A549 treated with ZK216348 at 1 μM for 4 hours (cell line): Measurements from ENCODE around the gene PCDHGB2. TPM values are rescaled to one million over a fixed set of nuclear protein-coding genes. Genes with fewer than 3 reads are reported as not detected.

Experiments used
- total RNA-seq: library from RNA; stranded (reverse); fragments of 200-300 nt; extraction: Qiagen RNA extraction; gene quantifications from 5 replicates; pipeline ENCODE4 v1.2.3, GENCODE V29; 2022; ENCODE audit warnings: low read depth

PCDHGB2 gene
- total RNA-seq, 1 experiment from 2014 or later = 0.15 TPM

GRCh38 chr5:141397756-141398551 lies 38.2 kb downstream of the PCDHGB2 start, which contains the start of gene PCDHGB5:
TSS of gene PCDHGB5 (plus strand) at chr5:141397947. CDS start at chr5:141398128, 181 bp downstream.

GRCh38 chr5:141402553-141403243 lies 42.9 kb downstream of the PCDHGB2 start, which contains the start of gene PCDHGA9:
TSS of gene PCDHGA9 (plus strand) at chr5:141402778. CDS start at chr5:141402953, 175 bp downstream.

GRCh38 chr5:141407790-141408505 lies 48.2 kb downstream of the PCDHGB2 start, which contains the start of gene PCDHGB6:
TSS of gene PCDHGB6 (plus strand) at chr5:141408021. CDS start at chr5:141408203, 182 bp downstream.

Other genes with a start within 250 kb of the PCDHGB2 start
- gene PCDHB4, start 238.2 kb upstream of the PCDHGB2 start, total RNA-seq = 0.06 to 0.12 TPM (median 0.09 TPM) in 4 of 5 replicates, not detected in the other
- 1.2 to 2.1 TPM (median 1.4 TPM) in 5 replicates for gene PCDHB5, start 224.8 kb upstream of the PCDHGB2 start, total RNA-seq
- 0.62 to 1.1 TPM (median 0.85 TPM) in 5 replicates for gene PCDHB6, start 209.9 kb upstream of the PCDHGB2 start, total RNA-seq
- 0.06 TPM in 1 of 5 replicates, not detected in the others for gene PCDHB7, start 187.3 kb upstream of the PCDHGB2 start, total RNA-seq
- gene PCDHB8, start 182.2 kb upstream of the PCDHGB2 start, total RNA-seq = 0.20 to 0.40 TPM (median 0.37 TPM) in 4 of 5 replicates, not detected in the other
- gene PCDHB16, start 177.6 kb upstream of the PCDHGB2 start, total RNA-seq = 0.05 to 0.11 TPM (median 0.05 TPM) in 3 of 5 replicates, not detected in the others
- not detected in 5 replicates for gene PCDHB9, start 172.8 kb upstream of the PCDHGB2 start, total RNA-seq
- gene PCDHB10, start 167.6 kb upstream of the PCDHGB2 start, total RNA-seq = not detected in 5 replicates
- gene PCDHB11, start 160.4 kb upstream of the PCDHGB2 start, total RNA-seq = 0.05 to 0.20 TPM (median 0.08 TPM) in 4 of 5 replicates, not detected in the other
- not detected in 5 replicates for gene PCDHB12, start 151.3 kb upstream of the PCDHGB2 start, total RNA-seq
- 0.06 to 0.20 TPM (median 0.08 TPM) in 4 of 5 replicates, not detected in the other for gene PCDHB13, start 146.1 kb upstream of the PCDHGB2 start, total RNA-seq
- 0.11 to 0.13 TPM in 2 of 5 replicates, not detected in the others for gene PCDHB14, start 136.7 kb upstream of the PCDHGB2 start, total RNA-seq
- gene PCDHB15, start 114.6 kb upstream of the PCDHGB2 start, total RNA-seq = 0.09 to 0.14 TPM in 2 of 5 replicates, not detected in the others
- not detected in 5 replicates for gene SLC25A2, start 55.9 kb upstream of the PCDHGB2 start, total RNA-seq
- 59.2 to 89.1 TPM (median 72.2 TPM) in 5 replicates for gene TAF7, start 39.2 kb upstream of the PCDHGB2 start, total RNA-seq
- gene PCDHGA1, start 29.5 kb upstream of the PCDHGB2 start, total RNA-seq = 0.22 to 0.40 TPM (median 0.30 TPM) in 5 replicates
- 0.37 to 0.79 TPM (median 0.54 TPM) in 5 replicates for gene PCDHGA2, start 21.2 kb upstream of the PCDHGB2 start, total RNA-seq
- gene PCDHGA3, start 16.2 kb upstream of the PCDHGB2 start, total RNA-seq = not detected in 5 replicates
- 1.1 to 1.9 TPM (median 1.8 TPM) in 5 replicates for gene PCDHGB1, start 9.9 kb upstream of the PCDHGB2 start, total RNA-seq
- gene PCDHGA4, start 5.0 kb upstream of the PCDHGB2 start, total RNA-seq = 0.11 to 0.23 TPM (median 0.17 TPM) in 5 replicates
- 0.09 to 0.21 TPM (median 0.18 TPM) in 5 replicates for gene PCDHGA5, start 4.2 kb downstream of the PCDHGB2 start, total RNA-seq
- 0.12 to 0.29 TPM (median 0.27 TPM) in 5 replicates for gene PCDHGB3, start 10.2 kb downstream of the PCDHGB2 start, total RNA-seq
- 0.05 to 0.29 TPM (median 0.20 TPM) in 5 replicates for gene PCDHGA6, start 13.9 kb downstream of the PCDHGB2 start, total RNA-seq
- gene PCDHGA7, start 22.7 kb downstream of the PCDHGB2 start, total RNA-seq = 0.77 to 1.0 TPM (median 0.98 TPM) in 5 replicates
- 0.74 to 1.1 TPM (median 0.90 TPM) in 5 replicates for gene PCDHGB4, start 27.7 kb downstream of the PCDHGB2 start, total RNA-seq
- gene PCDHGA8, start 32.6 kb downstream of the PCDHGB2 start, total RNA-seq = 0.02 to 0.06 TPM (median 0.04 TPM) in 3 of 5 replicates, not detected in the others
- 1.9 to 2.5 TPM (median 2.1 TPM) in 5 replicates for gene PCDHGB5, start 38.0 kb downstream of the PCDHGB2 start, total RNA-seq
- 0.09 TPM in 1 of 5 replicates, not detected in the others for gene PCDHGA9, start 42.8 kb downstream of the PCDHGB2 start, total RNA-seq
- 0.07 to 0.12 TPM (median 0.08 TPM) in 4 of 5 replicates, not detected in the other for gene PCDHGB6, start 48.0 kb downstream of the PCDHGB2 start, total RNA-seq
- not detected in 5 replicates for gene PCDHGA10, start 53.0 kb downstream of the PCDHGB2 start, total RNA-seq
- 0.05 to 0.08 TPM (median 0.06 TPM) in 3 of 5 replicates, not detected in the others for gene PCDHGB7, start 57.7 kb downstream of the PCDHGB2 start, total RNA-seq
- gene PCDHGA11, start 61.1 kb downstream of the PCDHGB2 start, total RNA-seq = 0.05 to 0.07 TPM in 2 of 5 replicates, not detected in the others
- not detected in 5 replicates for gene PCDHGA12, start 70.5 kb downstream of the PCDHGB2 start, total RNA-seq
- 5.1 to 7.1 TPM (median 6.4 TPM) in 5 replicates for gene PCDHGC3, start 116.0 kb downstream of the PCDHGB2 start, total RNA-seq
- not detected in 5 replicates for gene PCDHGC4, start 125.0 kb downstream of the PCDHGB2 start, total RNA-seq
- gene PCDHGC5, start 129.1 kb downstream of the PCDHGB2 start, total RNA-seq = not detected in 5 replicates